ENCODE results near the gene TRO. TPM values are rescaled to one million over a fixed set of nuclear protein-coding genes. Genes with fewer than 3 reads are reported as not detected.

The TRO gene
- total and polyA plus RNA-seq, 2 donors (not counting 3 experiments of a cell fraction or from before 2014, with no cell fraction given), result 21.9 to 34.7 TPM

GRCh38 chrX:54961750-54962149 lies 41.1 kb downstream of the TRO start:
- FAIRE-seq (no peak), DNase-seq (ENCODE audit: low read depth, low spot score) (no peak)
- Histone ChIP-seq H3K36me3 (ENCODE audit: control insufficient read depth in 2 of 2, extremely low read depth in 1 of 2, insufficient read depth in 2 of 2, low read length in 2 of 2) (no peaks in the 10 kb centered on the region), H3K9ac (replicated peaks; ENCODE audit: extremely low read depth, insufficient read depth, low read length) (no peak overlapping the region), H3K9me1 (replicated peaks; ENCODE audit: control insufficient read depth, extremely low read depth, insufficient read depth, low read length) (no peaks in the 10 kb centered on the region), H3K4me1 (ENCODE audit: control insufficient read depth, extremely low read depth, insufficient read depth, low read length) (no peaks in the 10 kb centered on the region), H3K27ac (ENCODE audit: insufficient read depth, low read depth, low read length) (no peak overlapping the region), H3K27me3 (ENCODE audit: control insufficient read depth in 2 of 2, insufficient read depth in 2 of 2, low read length in 2 of 2) (no peaks in the 10 kb centered on the region), H4K20me1 (replicated peaks; ENCODE audit: control insufficient read depth, extremely low read depth, insufficient read depth, low read length) (no peaks in the 10 kb centered on the region), H3K9me3 (replicated peaks; ENCODE audit: control insufficient read depth, insufficient read depth, low read length) (no peaks in the 10 kb centered on the region), H3K4me3 (replicated peaks in 1 of 3; ENCODE audit: insufficient read depth in 1 of 3, low read depth in 1 of 3, low read length in 3 of 3) (no peak overlapping the region), H3K4me2 (ENCODE audit: insufficient read depth, low read length) (no peak overlapping the region), H3K79me2 (ENCODE audit: control insufficient read depth, insufficient read depth, low read length) (no peaks in the 10 kb centered on the region), H2AFZ (ENCODE audit: low read depth, low read length) (no peak overlapping the region)
- BruUV-seq (replicated peaks), result no TSS peak
- POLR2A ChIA-PET, result no interaction called here
- intact Hi-C loops (cut with micrococcal nuclease) (no loop called here), dilution Hi-C loops (cut with MboI; ENCODE audit: extremely low pct_ligation_motif_present, low sequenced_read_pairs) (no loop called here)
- TF ChIP-seq CTCF (IDR thresholded peaks at IDR 0.05; ENCODE audit: extremely low read depth in 1 of 2, insufficient read depth in 1 of 2, low read depth in 1 of 2, low read length in 2 of 2), result no peak
- TF ChIP-seq GATA2 (IDR thresholded peaks at IDR 0.05; ENCODE audit: insufficient read depth, insufficient read length, low read depth, low read length), result no peak
- TF ChIP-seq JUN (IDR thresholded peaks at IDR 0.05; ENCODE audit: borderline replicate concordance, insufficient read depth, insufficient read length, low read depth), result no peak
- TF ChIP-seq POLR2AphosphoS5 (IDR thresholded peaks at IDR 0.05; ENCODE audit: insufficient read depth, low read depth, low read length), result no peak
- no peak for TF ChIP-seq FOS (IDR thresholded peaks at IDR 0.05; ENCODE audit: borderline replicate concordance, insufficient read depth, low read length)
- TF ChIP-seq MYC (IDR thresholded peaks at IDR 0.05; ENCODE audit: low read depth, low read length), result no peak
- no peak for TF ChIP-seq POLR2A (IDR thresholded peaks at IDR 0.05; ENCODE audit: low read depth, low read length)
- no peak for TF ChIP-seq MAX (IDR thresholded peaks at IDR 0.05; ENCODE audit: insufficient read depth, insufficient read length)
- CTCF ChIA-PET, result no interaction called here
